ENCODE measurements around the gene ITSN1. TPM values are rescaled to one million over a fixed set of nuclear protein-coding genes. Genes with fewer than 3 reads are reported as not detected.

The ITSN1 gene
- total and polyA plus RNA-seq, 2 donors = 7.2 to 7.4 TPM

DNA sequence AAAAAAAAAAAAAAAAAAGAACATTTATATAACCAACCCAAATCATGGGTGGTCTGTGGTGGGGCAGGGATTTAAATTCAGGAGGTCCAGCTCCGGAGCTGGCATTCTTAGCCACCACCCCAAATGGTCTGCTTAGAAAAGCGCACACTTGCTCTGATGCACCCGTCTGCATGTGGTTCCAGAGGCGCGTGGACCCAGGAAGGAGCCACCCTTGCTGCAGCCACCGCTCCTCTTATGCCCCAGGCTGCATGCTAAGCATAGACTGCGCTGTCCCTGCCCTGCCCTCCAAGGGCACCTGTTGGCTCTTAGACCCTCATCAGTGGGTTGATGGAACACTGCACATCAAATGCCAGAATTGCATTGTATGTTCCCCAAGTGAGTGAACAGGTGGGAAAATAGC is 231.9 kb downstream of the ITSN1 start:
- no peaks in the 10 kb centered on the region for H3K36me3 ChIP-seq (ENCODE audit: control insufficient read depth in 2 of 2, insufficient read depth in 2 of 2, low read length in 1 of 2)
- H3K27ac ChIP-seq (ENCODE audit: low read depth in 1 of 2, low read length in 1 of 2) = no peak overlapping the region
- H3K4me1 ChIP-seq (ENCODE audit: control insufficient read depth in 2 of 2, insufficient read depth in 2 of 2, low read length in 2 of 2) = no peaks in the 10 kb centered on the region
- no peaks in the 10 kb centered on the region for H3K9me3 ChIP-seq (ENCODE audit: control insufficient read depth in 2 of 2, insufficient read depth in 1 of 2, low read length in 1 of 2)
- no peak for DNase-seq (ENCODE audit: low read depth in 6 of 9, low spot score in 9 of 9)
- no peak overlapping the region for H3K4me3 ChIP-seq (ENCODE audit: low read length in 2 of 2)
- no peaks in the 10 kb centered on the region for H3K27me3 ChIP-seq (ENCODE audit: control insufficient read depth in 2 of 2, insufficient read depth in 1 of 2, low read length in 1 of 2)
- WGBS = 89% methylated on average over 7 of the region's 7 CpGs

- no peak overlapping the region for H3K27ac ChIP-seq (ENCODE audit: low read depth in 1 of 2, low read length in 1 of 2)
- 95% methylated on average over 20 of the region's 20 CpGs for WGBS
- no peak overlapping the region for H3K4me3 ChIP-seq (ENCODE audit: low read length in 2 of 2)
- H3K36me3 ChIP-seq (ENCODE audit: control insufficient read depth in 2 of 2, insufficient read depth in 2 of 2, low read length in 1 of 2) = no peaks in the 10 kb centered on the region
- H3K9me3 ChIP-seq (ENCODE audit: control insufficient read depth in 2 of 2, insufficient read depth in 1 of 2, low read length in 1 of 2) = no peaks in the 10 kb centered on the region
- H3K27me3 ChIP-seq (ENCODE audit: control insufficient read depth in 2 of 2, insufficient read depth in 1 of 2, low read length in 1 of 2) = no peaks in the 10 kb centered on the region
- DNase-seq (ENCODE audit: low read depth in 6 of 9, low spot score in 9 of 9) = no peak
- H3K4me1 ChIP-seq (ENCODE audit: control insufficient read depth in 2 of 2, insufficient read depth in 2 of 2, low read length in 2 of 2) = no peaks in the 10 kb centered on the region
These were observed 232.9 kb downstream of the ITSN1 start for GRCh38 chr21:33875026-33875695.

DNA sequence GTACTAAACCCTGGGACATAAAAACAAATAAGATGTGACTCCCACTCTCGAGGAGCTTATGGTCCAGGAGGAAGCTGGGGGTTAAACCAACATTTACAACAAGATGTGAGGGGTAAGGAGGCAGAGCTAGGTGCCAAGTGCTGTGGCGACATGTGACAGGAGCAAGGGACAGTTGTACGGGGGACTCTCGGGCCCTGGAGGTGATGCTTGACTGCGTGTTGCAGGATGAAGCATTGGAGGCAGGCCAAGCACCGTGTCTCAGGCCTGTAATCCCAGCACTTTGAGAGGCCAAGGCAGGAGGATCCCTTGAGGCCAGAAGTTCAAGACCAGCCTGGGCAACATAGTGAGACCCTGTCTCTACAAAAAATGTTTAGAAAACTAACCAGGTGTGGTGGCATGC is 236.5 kb downstream of the ITSN1 start:
- H3K27ac ChIP-seq (ENCODE audit: low read depth in 1 of 2, low read length in 1 of 2) = no peak overlapping the region
- DNase-seq (ENCODE audit: low read depth in 6 of 9, low spot score in 9 of 9) = no peak

DNA sequence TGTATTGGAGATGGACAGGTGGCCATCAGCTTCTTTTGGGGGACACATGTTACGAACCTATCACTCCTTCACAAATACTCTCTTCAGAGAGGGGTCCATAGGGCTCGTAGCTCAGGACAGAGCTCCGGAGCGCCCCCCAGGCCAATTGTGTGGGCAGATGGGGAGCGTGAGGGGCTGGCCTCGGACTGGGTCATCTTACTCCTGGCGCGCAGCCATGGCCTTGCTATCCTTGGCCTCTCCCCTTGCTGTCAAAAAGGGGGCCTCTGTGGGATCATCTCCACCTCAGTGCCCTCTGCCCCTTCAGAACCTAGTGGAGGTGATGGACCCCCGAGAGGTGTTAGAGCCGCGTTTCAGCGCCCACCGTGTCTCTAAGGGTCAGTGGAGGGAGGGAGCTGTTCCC is 238.3 kb downstream of the ITSN1 start:
- Histone ChIP-seq H3K27ac (ENCODE audit: low read depth in 1 of 2, low read length in 1 of 2) (no peak overlapping the region), H3K4me3 (ENCODE audit: low read length in 2 of 2) (no peak overlapping the region), H3K36me3 (ENCODE audit: control insufficient read depth in 2 of 2, insufficient read depth in 2 of 2, low read length in 1 of 2) (no peaks in the 10 kb centered on the region), H3K27me3 (ENCODE audit: control insufficient read depth in 2 of 2, insufficient read depth in 1 of 2, low read length in 1 of 2) (no peaks in the 10 kb centered on the region), H3K9me3 (ENCODE audit: control insufficient read depth in 2 of 2, insufficient read depth in 1 of 2, low read length in 1 of 2) (no peaks in the 10 kb centered on the region), H3K4me1 (ENCODE audit: control insufficient read depth in 2 of 2, insufficient read depth in 2 of 2, low read length in 2 of 2) (no peaks in the 10 kb centered on the region)
- DNase-seq (ENCODE audit: low read depth in 6 of 9, low spot score in 9 of 9) = no peak
- WGBS = 92% methylated on average over 13 of the region's 13 CpGs

More for the DNA sequence above, 236.5 kb downstream of the ITSN1 start:
- no peaks in the 10 kb centered on the region for H3K9me3 ChIP-seq (ENCODE audit: control insufficient read depth in 2 of 2, insufficient read depth in 1 of 2, low read length in 1 of 2)
- WGBS = 95% methylated on average over 6 of the region's 6 CpGs
- no peaks in the 10 kb centered on the region for H3K36me3 ChIP-seq (ENCODE audit: control insufficient read depth in 2 of 2, insufficient read depth in 2 of 2, low read length in 1 of 2)
- H3K4me1 ChIP-seq (ENCODE audit: control insufficient read depth in 2 of 2, insufficient read depth in 2 of 2, low read length in 2 of 2) = no peaks in the 10 kb centered on the region
- no peak overlapping the region for H3K4me3 ChIP-seq (ENCODE audit: low read length in 2 of 2)
- no peaks in the 10 kb centered on the region for H3K27me3 ChIP-seq (ENCODE audit: control insufficient read depth in 2 of 2, insufficient read depth in 1 of 2, low read length in 1 of 2)

- WGBS = 75% methylated on average over 9 of the region's 9 CpGs
- no peaks in the 10 kb centered on the region for H3K9me3 ChIP-seq (ENCODE audit: control insufficient read depth in 2 of 2, insufficient read depth in 1 of 2, low read length in 1 of 2)
- no peaks in the 10 kb centered on the region for H3K36me3 ChIP-seq (ENCODE audit: control insufficient read depth in 2 of 2, insufficient read depth in 2 of 2, low read length in 1 of 2)
- H3K27ac ChIP-seq (ENCODE audit: low read depth in 1 of 2, low read length in 1 of 2) = no peak overlapping the region
- DNase-seq (ENCODE audit: low read depth in 6 of 9, low spot score in 9 of 9) = no peak
- H3K4me3 ChIP-seq (ENCODE audit: low read length in 2 of 2) = no peak overlapping the region
- H3K27me3 ChIP-seq (ENCODE audit: control insufficient read depth in 2 of 2, insufficient read depth in 1 of 2, low read length in 1 of 2) = no peaks in the 10 kb centered on the region
- H3K4me1 ChIP-seq (ENCODE audit: control insufficient read depth in 2 of 2, insufficient read depth in 2 of 2, low read length in 2 of 2) = no peaks in the 10 kb centered on the region
These were observed 239.6 kb downstream of the ITSN1 start for GRCh38 chr21:33881689-33882440.

- no peak for DNase-seq (ENCODE audit: low read depth in 6 of 9, low spot score in 9 of 9)
- WGBS = 96% methylated on average over 12 of the region's 12 CpGs
These were observed 240.8 kb downstream of the ITSN1 start for GRCh38 chr21:33883118-33883517.

GRCh38 chr21:33884376-33885171 is 242.3 kb downstream of the ITSN1 start:
- Histone ChIP-seq H3K27ac (ENCODE audit: low read depth in 1 of 2, low read length in 1 of 2) (no peak overlapping the region), H3K9me3 (ENCODE audit: control insufficient read depth in 2 of 2, insufficient read depth in 1 of 2, low read length in 1 of 2) (no peaks in the 10 kb centered on the region), H3K36me3 (ENCODE audit: control insufficient read depth in 2 of 2, insufficient read depth in 2 of 2, low read length in 1 of 2) (no peaks in the 10 kb centered on the region), H3K4me3 (ENCODE audit: low read length in 2 of 2) (no peak overlapping the region), H3K4me1 (ENCODE audit: control insufficient read depth in 2 of 2, insufficient read depth in 2 of 2, low read length in 2 of 2) (no peaks in the 10 kb centered on the region), H3K27me3 (ENCODE audit: control insufficient read depth in 2 of 2, insufficient read depth in 1 of 2, low read length in 1 of 2) (no peaks in the 10 kb centered on the region)
- DNase-seq (ENCODE audit: low read depth in 6 of 9, low spot score in 9 of 9) = no peak
- 90% methylated on average over 20 of the region's 20 CpGs for WGBS

More at GRCh38 chr21:33883118-33883517, 240.8 kb downstream of the ITSN1 start:
- Histone ChIP-seq H3K4me3 (ENCODE audit: low read length in 2 of 2) (no peak overlapping the region), H3K9me3 (ENCODE audit: control insufficient read depth in 2 of 2, insufficient read depth in 1 of 2, low read length in 1 of 2) (no peaks in the 10 kb centered on the region), H3K4me1 (ENCODE audit: control insufficient read depth in 2 of 2, insufficient read depth in 2 of 2, low read length in 2 of 2) (no peaks in the 10 kb centered on the region), H3K27me3 (ENCODE audit: control insufficient read depth in 2 of 2, insufficient read depth in 1 of 2, low read length in 1 of 2) (no peaks in the 10 kb centered on the region), H3K36me3 (ENCODE audit: control insufficient read depth in 2 of 2, insufficient read depth in 2 of 2, low read length in 1 of 2) (no peaks in the 10 kb centered on the region), H3K27ac (ENCODE audit: low read depth in 1 of 2, low read length in 1 of 2) (no peak overlapping the region)

GRCh38 chr21:33885172-33885514 is 242.8 kb downstream of the ITSN1 start:
- H3K4me1 ChIP-seq (ENCODE audit: control insufficient read depth in 2 of 2, insufficient read depth in 2 of 2, low read length in 2 of 2) = no peaks in the 10 kb centered on the region
- H3K36me3 ChIP-seq (ENCODE audit: control insufficient read depth in 2 of 2, insufficient read depth in 2 of 2, low read length in 1 of 2) = no peaks in the 10 kb centered on the region
- no peak overlapping the region for H3K27ac ChIP-seq (ENCODE audit: low read depth in 1 of 2, low read length in 1 of 2)
- DNase-seq (ENCODE audit: low read depth in 6 of 9, low spot score in 9 of 9) = no peak
- no peak overlapping the region for H3K4me3 ChIP-seq (ENCODE audit: low read length in 2 of 2)
- H3K9me3 ChIP-seq (ENCODE audit: control insufficient read depth in 2 of 2, insufficient read depth in 1 of 2, low read length in 1 of 2) = no peaks in the 10 kb centered on the region
- 95% methylated on average over 7 of the region's 7 CpGs for WGBS
- no peaks in the 10 kb centered on the region for H3K27me3 ChIP-seq (ENCODE audit: control insufficient read depth in 2 of 2, insufficient read depth in 1 of 2, low read length in 1 of 2)

GRCh38 chr21:33886321-33886720 is 244.0 kb downstream of the ITSN1 start:
- H3K27ac ChIP-seq (ENCODE audit: low read depth in 1 of 2, low read length in 1 of 2) = no peak overlapping the region
- WGBS = 96% methylated on average over 11 of the region's 11 CpGs
- no peaks in the 10 kb centered on the region for H3K9me3 ChIP-seq (ENCODE audit: control insufficient read depth in 2 of 2, insufficient read depth in 1 of 2, low read length in 1 of 2)
- no peaks in the 10 kb centered on the region for H3K36me3 ChIP-seq (ENCODE audit: control insufficient read depth in 2 of 2, insufficient read depth in 2 of 2, low read length in 1 of 2)
- no peaks in the 10 kb centered on the region for H3K4me1 ChIP-seq (ENCODE audit: control insufficient read depth in 2 of 2, insufficient read depth in 2 of 2, low read length in 2 of 2)
- no peaks in the 10 kb centered on the region for H3K27me3 ChIP-seq (ENCODE audit: control insufficient read depth in 2 of 2, insufficient read depth in 1 of 2, low read length in 1 of 2)
- H3K4me3 ChIP-seq (ENCODE audit: low read length in 2 of 2) = no peak overlapping the region
- no peak for DNase-seq (ENCODE audit: low read depth in 6 of 9, low spot score in 9 of 9)
